NCI-H2107 (cell line): ENCODE data around the gene PSME3.
"Not testable (repeated sequence)": the region's sequence is repeated elsewhere in the genome, so short reads cannot be mapped to it uniquely, and the experiment has no call there.

ENCODE experiments used
- DNase-seq: peaks from one replicate; lab custom pipeline; 2025; lab: John Stamatoyannopoulos, UW

The PSME3 gene

GRCh38 chr17:42878123-42878880 lies 45.1 kb downstream of the PSME3 start:
- DNase-seq = no peak

- no peak for DNase-seq
These were observed 45.9 kb downstream of the PSME3 start for GRCh38 chr17:42878924-42879595.

GRCh38 chr17:42879596-42879985 lies 46.4 kb downstream of the PSME3 start:
- DNase-seq = no peak

GRCh38 chr17:42880776-42881310 lies 47.6 kb downstream of the PSME3 start:
- no peak for DNase-seq

- not testable (repeated sequence) for DNase-seq
These were observed 48.5 kb downstream of the PSME3 start for GRCh38 chr17:42881706-42882105.

GRCh38 chr17:42882166-42882565 lies 49.0 kb downstream of the PSME3 start:
- no peak for DNase-seq

- no peak for DNase-seq
These were observed 50.8 kb downstream of the PSME3 start for GRCh38 chr17:42883802-42884558.

- not testable (repeated sequence) for DNase-seq
These were observed 52.6 kb downstream of the PSME3 start for GRCh38 chr17:42885806-42886205.

GRCh38 chr17:42886283-42887176 lies 53.3 kb downstream of the PSME3 start:
- no peak for DNase-seq

- DNase-seq = no peak
These were observed 56.6 kb downstream of the PSME3 start for GRCh38 chr17:42889809-42890208.

GRCh38 chr17:42891539-42892152 lies 58.4 kb downstream of the PSME3 start:
- no peak for DNase-seq

GRCh38 chr17:42893359-42893758 lies 60.2 kb downstream of the PSME3 start:
- no peak for DNase-seq
